ENCODE measurements around the gene TMEM239. TPM values are rescaled to one million over a fixed set of nuclear protein-coding genes. Genes with fewer than 3 reads are reported as not detected.

The TMEM239 gene
- total RNA-seq, 1 donor from 2014 or later, result not detected

DNA sequence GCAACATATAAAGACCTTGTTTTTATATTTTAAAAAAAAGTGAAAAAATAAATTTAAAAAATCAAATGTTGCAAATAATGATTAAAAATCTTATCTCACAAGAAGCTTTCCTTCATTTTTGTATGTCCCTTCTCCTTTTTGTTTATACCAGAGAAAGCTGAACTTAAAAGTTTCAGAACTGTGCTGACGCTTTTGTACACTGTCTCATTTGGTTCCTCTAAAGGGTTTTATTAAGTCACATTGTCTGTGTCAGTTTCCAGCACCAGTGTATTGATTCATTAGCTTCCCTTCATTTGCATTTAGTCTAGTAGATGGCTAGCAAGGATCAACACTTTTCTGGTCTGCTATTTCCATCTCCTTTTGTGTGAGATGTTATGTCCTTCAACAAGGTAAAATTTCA, 17.6 kb downstream of the TMEM239 start:
- no peak overlapping the region for H3K9ac ChIP-seq (ENCODE audit: low read length)
- no peaks in the 10 kb centered on the region for H3K9me3 ChIP-seq (ENCODE audit: insufficient read depth, low read depth, low read length)
- H2AFZ ChIP-seq (ENCODE audit: low read depth, low read length), result no peak overlapping the region
- H3K9me3 Mint-ChIP-seq (ENCODE audit: unreplicated experiment), result no peaks in the 10 kb centered on the region
- H3K79me2 ChIP-seq (ENCODE audit: insufficient read depth, low read length), result no peaks in the 10 kb centered on the region
- H3K4me3 Mint-ChIP-seq (ENCODE audit: unreplicated experiment), result no peak overlapping the region
- no peak overlapping the region for H3K27ac Mint-ChIP-seq (ENCODE audit: unreplicated experiment)
- no peaks in the 10 kb centered on the region for H4K20me1 ChIP-seq (ENCODE audit: insufficient read depth, low read length)
- DNase-seq (ENCODE audit: low read depth) (no peak), FAIRE-seq (no peak)
- no peak overlapping the region for H3K4me2 ChIP-seq (ENCODE audit: low read length)
- TF ChIP-seq, protein P1, sequence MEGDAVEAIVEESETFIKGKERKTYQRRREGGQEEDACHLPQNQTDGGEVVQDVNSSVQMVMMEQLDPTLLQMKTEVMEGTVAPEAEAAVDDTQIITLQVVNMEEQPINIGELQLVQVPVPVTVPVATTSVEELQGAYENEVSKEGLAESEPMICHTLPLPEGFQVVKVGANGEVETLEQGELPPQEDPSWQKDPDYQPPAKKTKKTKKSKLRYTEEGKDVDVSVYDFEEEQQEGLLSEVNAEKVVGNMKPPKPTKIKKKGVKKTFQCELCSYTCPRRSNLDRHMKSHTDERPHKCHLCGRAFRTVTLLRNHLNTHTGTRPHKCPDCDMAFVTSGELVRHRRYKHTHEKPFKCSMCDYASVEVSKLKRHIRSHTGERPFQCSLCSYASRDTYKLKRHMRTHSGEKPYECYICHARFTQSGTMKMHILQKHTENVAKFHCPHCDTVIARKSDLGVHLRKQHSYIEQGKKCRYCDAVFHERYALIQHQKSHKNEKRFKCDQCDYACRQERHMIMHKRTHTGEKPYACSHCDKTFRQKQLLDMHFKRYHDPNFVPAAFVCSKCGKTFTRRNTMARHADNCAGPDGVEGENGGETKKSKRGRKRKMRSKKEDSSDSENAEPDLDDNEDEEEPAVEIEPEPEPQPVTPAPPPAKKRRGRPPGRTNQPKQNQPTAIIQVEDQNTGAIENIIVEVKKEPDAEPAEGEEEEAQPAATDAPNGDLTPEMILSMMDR (IDR thresholded peaks at IDR 0.05; ENCODE audit: insufficient read depth, low read depth, low read length), result no peak
- TF ChIP-seq EZH2 (IDR thresholded peaks at IDR 0.05; ENCODE audit: insufficient read depth, low read length), result no peak
- peaks cover 2% of the 10 kb centered on the region for H3K27me3 ChIP-seq (ENCODE audit: insufficient read depth, low read length)
- peaks cover 2% of the 10 kb centered on the region for H3K36me3 ChIP-seq (ENCODE audit: insufficient read depth, low read length)
- no peak overlapping the region for H3K27ac ChIP-seq (ENCODE audit: low read depth, low read length)
- peaks cover 5% of the 10 kb centered on the region for H3K4me1 Mint-ChIP-seq (ENCODE audit: low read depth, unreplicated experiment)
- no peaks in the 10 kb centered on the region for H3K27me3 Mint-ChIP-seq (ENCODE audit: low read depth, unreplicated experiment)
- H3K4me1 ChIP-seq (ENCODE audit: insufficient read depth, low read length), result peaks cover 5% of the 10 kb centered on the region
- peaks cover 35% of the 10 kb centered on the region for H3K36me3 Mint-ChIP-seq (ENCODE audit: low read depth, unreplicated experiment)
- no peak overlapping the region for H3K4me3 ChIP-seq (ENCODE audit: insufficient read depth, low read depth, low read length)

DNA sequence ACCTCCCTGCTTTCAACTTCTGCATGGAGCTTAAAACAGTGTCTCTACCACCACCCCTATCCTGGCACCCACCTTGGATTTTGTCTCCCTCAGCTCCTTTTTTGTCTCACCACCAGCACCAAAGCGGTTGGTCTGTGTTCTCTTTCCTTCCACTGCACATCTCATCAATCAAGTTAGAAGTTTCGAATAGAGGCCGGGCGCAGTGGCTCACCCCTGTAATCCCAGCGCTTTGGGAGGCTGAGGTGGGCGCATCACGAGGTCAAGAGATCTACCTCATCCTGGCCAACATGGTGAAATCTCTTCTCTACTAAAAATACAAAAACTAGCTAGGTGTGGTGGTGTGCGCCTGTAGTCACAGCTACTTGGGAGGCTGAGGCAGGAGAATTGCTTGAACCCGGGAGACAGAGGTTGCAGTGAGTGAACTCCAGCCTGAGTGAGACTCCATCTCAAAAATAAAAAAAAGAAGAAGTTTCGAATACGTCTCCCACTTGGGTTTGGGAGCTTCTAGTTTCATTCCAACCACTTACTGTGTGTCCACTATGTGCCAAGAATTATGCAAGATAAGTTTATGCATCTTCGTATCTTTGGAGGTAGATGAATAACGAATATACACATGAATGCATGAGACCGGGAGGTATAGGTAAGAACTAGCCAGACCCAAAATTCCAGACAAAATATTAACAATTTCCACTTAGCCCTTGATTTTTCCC, 18.4 kb downstream of the TMEM239 start:
- H3K79me2 ChIP-seq (ENCODE audit: insufficient read depth, low read length), result peaks cover 2% of the 10 kb centered on the region
- H2AFZ ChIP-seq (ENCODE audit: low read depth, low read length), result no peak overlapping the region
- TF ChIP-seq, protein P1 (IDR thresholded peaks at IDR 0.05; ENCODE audit: insufficient read depth, low read depth, low read length), result no peak
- no peak for TF ChIP-seq EZH2 (IDR thresholded peaks at IDR 0.05; ENCODE audit: insufficient read depth, low read length)
- H3K4me1 Mint-ChIP-seq (ENCODE audit: low read depth, unreplicated experiment), result peaks cover 9% of the 10 kb centered on the region
- no peaks in the 10 kb centered on the region for H3K27me3 Mint-ChIP-seq (ENCODE audit: low read depth, unreplicated experiment)
- H3K4me2 ChIP-seq (ENCODE audit: low read length), result no peak overlapping the region
- H3K36me3 Mint-ChIP-seq (ENCODE audit: low read depth, unreplicated experiment), result peaks cover 35% of the 10 kb centered on the region
- no peaks in the 10 kb centered on the region for H3K9me3 ChIP-seq (ENCODE audit: insufficient read depth, low read depth, low read length)
- no peak overlapping the region for H3K4me3 Mint-ChIP-seq (ENCODE audit: unreplicated experiment)
- no peak overlapping the region for H3K4me3 ChIP-seq (ENCODE audit: insufficient read depth, low read depth, low read length)
- H3K27me3 ChIP-seq (ENCODE audit: insufficient read depth, low read length), result peaks cover 2% of the 10 kb centered on the region
- H3K9me3 Mint-ChIP-seq (ENCODE audit: unreplicated experiment), result no peaks in the 10 kb centered on the region
- no peak overlapping the region for H3K9ac ChIP-seq (ENCODE audit: low read length)
- no peaks in the 10 kb centered on the region for H4K20me1 ChIP-seq (ENCODE audit: insufficient read depth, low read length)
- H3K27ac ChIP-seq (ENCODE audit: low read depth, low read length), result no peak overlapping the region
- no peak for DNase-seq (ENCODE audit: low read depth)
- peaks cover 6% of the 10 kb centered on the region for H3K4me1 ChIP-seq (ENCODE audit: insufficient read depth, low read length)
- FAIRE-seq, result no peak
- peaks cover 2% of the 10 kb centered on the region for H3K36me3 ChIP-seq (ENCODE audit: insufficient read depth, low read length)
- no peak overlapping the region for H3K27ac Mint-ChIP-seq (ENCODE audit: unreplicated experiment)

- no peak for FAIRE-seq
- Histone ChIP-seq H3K4me2 (ENCODE audit: low read length) (no peak overlapping the region), H3K4me1 (ENCODE audit: insufficient read depth, low read length) (peaks cover 14% of the 10 kb centered on the region), H4K20me1 (ENCODE audit: insufficient read depth, low read length) (no peaks in the 10 kb centered on the region), H2AFZ (ENCODE audit: low read depth, low read length) (no peak overlapping the region), H3K36me3 (ENCODE audit: insufficient read depth, low read length) (peaks cover 2% of the 10 kb centered on the region), H3K4me3 (ENCODE audit: insufficient read depth, low read depth, low read length) (no peak overlapping the region), H3K9me3 (ENCODE audit: insufficient read depth, low read depth, low read length) (no peaks in the 10 kb centered on the region), H3K27me3 (ENCODE audit: insufficient read depth, low read length) (no peaks in the 10 kb centered on the region), H3K9ac (ENCODE audit: low read length) (no peak overlapping the region), H3K79me2 (ENCODE audit: insufficient read depth, low read length) (peaks cover 8% of the 10 kb centered on the region), H3K27ac (ENCODE audit: low read depth, low read length) (no peak overlapping the region)
- Mint-ChIP-seq H3K9me3 (ENCODE audit: unreplicated experiment) (no peaks in the 10 kb centered on the region), H3K27ac (ENCODE audit: unreplicated experiment) (no peak overlapping the region), H3K36me3 (ENCODE audit: low read depth, unreplicated experiment) (peaks cover 35% of the 10 kb centered on the region), H3K27me3 (ENCODE audit: low read depth, unreplicated experiment) (no peaks in the 10 kb centered on the region), H3K4me1 (ENCODE audit: low read depth, unreplicated experiment) (peaks cover 9% of the 10 kb centered on the region), H3K4me3 (ENCODE audit: unreplicated experiment) (no peak overlapping the region)
- DNase-seq (ENCODE audit: low read depth), result no peak
- TF ChIP-seq, protein P1 (IDR thresholded peaks at IDR 0.05; ENCODE audit: insufficient read depth, low read depth, low read length), result no peak
- no peak for TF ChIP-seq EZH2 (IDR thresholded peaks at IDR 0.05; ENCODE audit: insufficient read depth, low read length)
These were observed 19.2 kb downstream of the TMEM239 start for GRCh38 chr20:2835331-2835796.

Measured in astrocyte (in vitro differentiated cells and primary cell).